OCI-LY1 (cell line): ENCODE results near the gene ZNF550.
"Not testable (repeated sequence)": the region's sequence is repeated elsewhere in the genome, so short reads cannot be mapped to it uniquely, and the experiment has no call there.

Source experiments
- H2AFZ ChIP-seq: fragments of 200-600 bp; sonication (generic), shearing (Covaris generic); 2 replicates; pipeline ENCODE4 v1.6.0; 2014; ENCODE audit warnings: antibody characterized with exemption, mild to moderate bottlenecking, low read length
- H3F3A ChIP-seq: fragments of 200-600 bp; sonication (generic), shearing (Covaris generic); 2 replicates; pipeline ENCODE4 v1.6.0; 2014; ENCODE audit warnings: mild to moderate bottlenecking, antibody characterized with exemption, low read length, moderate library complexity; ENCODE audit not compliant: insufficient read depth
- H3K27ac ChIP-seq: fragments of 200-600 bp; sonication (generic); 2 replicates; pipeline ENCODE4 v1.5.1; 2014; ENCODE audit warnings: low read length, mixed run types, mild to moderate bottlenecking, low read depth; ENCODE audit not compliant: poor library complexity, severe bottlenecking
- H3K27me3 ChIP-seq: fragments of 200-600 bp; sonication (generic); 2 replicates; pipeline ENCODE4 v1.6.0; 2014; ENCODE audit warnings: antibody characterized with exemption, mild to moderate bottlenecking, low read length, moderate library complexity; ENCODE audit not compliant: insufficient read depth
- H3K36me3 ChIP-seq: fragments of 200-600 bp; sonication (generic); 2 replicates; pipeline ENCODE4 v1.6.1; 2014; ENCODE audit warnings: mild to moderate bottlenecking, antibody characterized with exemption, low read length, moderate library complexity, mixed read lengths; ENCODE audit not compliant: insufficient read depth
- H3K4me1 ChIP-seq: fragments of 200-600 bp; sonication (generic); 2 replicates; pipeline ENCODE4 v1.5.1; 2014; ENCODE audit warnings: mild to moderate bottlenecking, low read length, moderate library complexity; ENCODE audit not compliant: insufficient read depth, severe bottlenecking
- H3K4me2 ChIP-seq: fragments of 200-600 bp; sonication (generic), shearing (Covaris generic); 2 replicates; pipeline ENCODE4 v1.6.1; 2014; ENCODE audit warnings: low read length
- H3K4me3 ChIP-seq: fragments of 200-600 bp; sonication (generic); 2 replicates; pipeline ENCODE4 v1.5.1; 2014; ENCODE audit warnings: low read length, low read depth, mild to moderate bottlenecking, mixed read lengths; ENCODE audit not compliant: poor library complexity, severe bottlenecking
- H3K79me2 ChIP-seq: fragments of 200-600 bp; shearing (Covaris generic); 2 replicates; pipeline ENCODE4 v1.6.1; 2016; ENCODE audit warnings: mixed run types, low read length, mixed read lengths; ENCODE audit not compliant: insufficient read depth
- H3K9ac ChIP-seq: fragments of 200-600 bp; sonication (generic), shearing (Covaris generic); 2 replicates; pipeline ENCODE4 v1.6.1; 2014; ENCODE audit warnings: mild to moderate bottlenecking, low read length, mixed read lengths
- H3K9me2 ChIP-seq: fragments of 200-600 bp; sonication (generic), shearing (Covaris generic); 2 replicates; pipeline ENCODE4 v1.6.1; 2014; ENCODE audit warnings: low read depth, mild to moderate bottlenecking, low read length, mixed read lengths
- H3K9me3 ChIP-seq: fragments of 200-600 bp; shearing (Covaris generic); 2 replicates; pipeline ENCODE4 v1.6.1; 2014; ENCODE audit warnings: low read length, mixed read lengths
- H4K20me1 ChIP-seq: fragments of 200-600 bp; sonication (generic), shearing (Covaris generic); 2 replicates; pipeline ENCODE4 v1.6.0; 2016; ENCODE audit warnings: mild to moderate bottlenecking, low read length; ENCODE audit not compliant: insufficient read depth
- CTCF ChIP-seq: fragments of 200-600 bp; sonication (generic), shearing (Covaris generic); IDR thresholded peaks from 2 replicates; pipeline ENCODE4 v1.5.1; 2017; ENCODE audit warnings: mild to moderate bottlenecking, antibody characterized with exemption, low read length, moderate library complexity, mixed read lengths
- EZH2 ChIP-seq: fragments of 200-600 bp; sonication (generic), shearing (Covaris generic); IDR thresholded peaks from 2 replicates; pipeline ENCODE4 v1.8.0; 2017; ENCODE audit warnings: borderline replicate concordance, mixed run types, mild to moderate bottlenecking, antibody characterized with exemption, low read length, moderate library complexity, mixed read lengths

Gene ZNF550

GRCh38 chr19:57546513-57546912 is 13.2 kb downstream of the ZNF550 start:
- Histone ChIP-seq H3K79me2 (no peaks in the 10 kb centered on the region), H3K27me3 (no peaks in the 10 kb centered on the region), H3K36me3 (peaks cover 100% of the 10 kb centered on the region), H3F3A (0 out of 2 replicates have a peak, but pooled peaks cover 3% of the 10 kb centered on the region), H3K9me2 (no peaks in the 10 kb centered on the region), H3K4me2 (no peak overlapping the region), H2AFZ (no peak overlapping the region), H3K27ac (no peak overlapping the region), H3K4me1 (no peaks in the 10 kb centered on the region), H3K9ac (no peak overlapping the region), H4K20me1 (no peaks in the 10 kb centered on the region), H3K9me3 (peaks cover 59% of the 10 kb centered on the region), H3K4me3 (no peak overlapping the region)
- TF ChIP-seq CTCF (no peak), EZH2 (no peak)

GRCh38 chr19:57537953-57538547 is 21.6 kb downstream of the ZNF550 start:
- no peak for TF ChIP-seq CTCF
- TF ChIP-seq EZH2 = no peak
- H3K4me3 ChIP-seq = no peak overlapping the region
- peaks cover 90% of the 10 kb centered on the region for H3K36me3 ChIP-seq
- H3K79me2 ChIP-seq = no peaks in the 10 kb centered on the region
- H4K20me1 ChIP-seq = no peaks in the 10 kb centered on the region
- H3K9ac ChIP-seq = no peak overlapping the region
- H3K27ac ChIP-seq = no peak overlapping the region
- H3K9me2 ChIP-seq = no peaks in the 10 kb centered on the region
- H3K9me3 ChIP-seq = peaks cover 50% of the 10 kb centered on the region
- no peak overlapping the region for H2AFZ ChIP-seq
- H3F3A ChIP-seq = 0 out of 2 replicates have a peak, but pooled peaks cover 3% of the 10 kb centered on the region
- H3K4me2 ChIP-seq = no peak overlapping the region
- H3K27me3 ChIP-seq = no peaks in the 10 kb centered on the region
- no peaks in the 10 kb centered on the region for H3K4me1 ChIP-seq

GRCh38 chr19:57527136-57527881 is 32.4 kb downstream of the ZNF550 start, which contains the start of gene ZNF549:
TSS of gene ZNF549 (plus strand) at chr19:57527356. CDS start at chr19:57527574, 218 bp downstream.
- no peak within 1 kb of the TSS for H3K27ac ChIP-seq
- peak within 1 kb of the TSS; percentile 98 for H3K4me3 ChIP-seq
- no peak for TF ChIP-seq CTCF
- TF ChIP-seq EZH2 = no peak
- H3F3A ChIP-seq = no peaks in the 10 kb centered on the region
- H4K20me1 ChIP-seq = no peaks in the 10 kb centered on the region
- peaks cover 18% of the 10 kb centered on the region; the same call in 1 of the 2 replicates for H3K9me3 ChIP-seq
- H3K9ac ChIP-seq = peak within 1 kb of the TSS; percentile 86
- H3K27me3 ChIP-seq = no peaks in the 10 kb centered on the region
- peaks cover 8% of the 10 kb centered on the region for H3K4me1 ChIP-seq
- H3K36me3 ChIP-seq = peaks cover 7% of the 10 kb centered on the region
- H3K79me2 ChIP-seq = 0 out of 2 replicates have a peak, but pooled peaks cover 6% of the 10 kb centered on the region
- peak within 1 kb of the TSS; percentile 46 for H2AFZ ChIP-seq
- H3K4me2 ChIP-seq = peak within 1 kb of the TSS; percentile 82
- no peaks in the 10 kb centered on the region for H3K9me2 ChIP-seq

- H3K4me2 ChIP-seq, H4K20me1 ChIP-seq, H3K79me2 ChIP-seq, H2AFZ ChIP-seq, H3K9me3 ChIP-seq, H3F3A ChIP-seq, H3K4me1 ChIP-seq, H3K9ac ChIP-seq, H3K27me3 ChIP-seq, H3K27ac ChIP-seq, H3K9me2 ChIP-seq, H3K4me3 ChIP-seq: not testable (repeated sequence)
- H3K36me3 ChIP-seq = peaks cover 23% of the 10 kb centered on the region
These were observed 41.6 kb downstream of the ZNF550 start for GRCh38 chr19:57518021-57518420.
